ENCODE measurements around the gene RPL34. TPM values are rescaled to one million over a fixed set of nuclear protein-coding genes. Genes with fewer than 3 reads are reported as not detected.

Gene RPL34
- total RNA-seq, 6 experiments from 2014 or later, result 834 to 1,041 (median 909) TPM

DNA sequence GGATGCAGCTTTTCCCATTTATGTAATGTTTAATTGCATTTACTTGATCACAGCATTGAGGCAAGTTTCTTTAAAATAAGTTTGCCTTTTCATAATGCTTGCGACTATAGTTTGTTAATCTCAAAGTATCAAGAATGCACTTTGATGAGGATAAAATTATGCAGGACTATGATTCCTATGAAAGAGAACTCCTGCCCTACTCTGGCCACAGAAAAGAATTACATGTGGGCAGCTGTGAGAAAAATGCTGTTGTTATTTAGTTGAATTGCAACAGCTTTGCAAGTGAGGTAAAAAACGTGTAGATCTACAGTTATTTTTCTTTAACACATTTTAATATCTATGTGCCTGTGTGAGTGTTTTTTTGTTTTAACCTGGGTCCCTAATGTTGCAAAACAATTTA lies 17.5 kb downstream of the RPL34 start:
- DNase-seq, result no peak
- Mint-ChIP-seq H3K4me1 (ENCODE audit: low read depth) (peaks cover 65% of the 10 kb centered on the region), H3K4me3 (no peak overlapping the region), H3K27me3 (ENCODE audit: insufficient read depth) (peaks cover 4% of the 10 kb centered on the region; the same call in 1 of the 2 replicates), H3K36me3 (ENCODE audit: low read depth) (peaks cover 29% of the 10 kb centered on the region), H3K9me3 (no peaks in the 10 kb centered on the region), H3K27ac (no peak overlapping the region)
- peak; percentile 55; the same call in 1 of the 2 replicates for TF ChIP-seq CTCF (IDR thresholded peaks at IDR 0.05)

DNA sequence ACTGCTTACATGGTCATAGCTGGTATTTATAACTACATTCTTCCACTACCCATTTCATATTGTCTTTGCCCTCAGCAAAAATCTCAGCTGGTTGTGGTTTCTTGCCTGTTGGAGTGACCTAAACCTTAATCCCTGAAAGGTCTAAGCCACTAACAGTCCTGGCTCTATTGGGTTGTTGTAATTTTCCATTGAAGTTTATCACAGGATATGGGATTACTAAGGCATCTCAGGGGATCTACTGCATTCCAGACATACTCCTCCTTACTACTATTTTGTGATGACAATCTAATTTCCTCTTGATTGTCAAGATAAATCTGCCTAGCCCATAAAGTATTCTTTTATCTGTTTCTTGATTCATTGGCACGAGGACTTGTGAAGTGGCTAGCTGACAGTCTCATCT lies 23.9 kb downstream of the RPL34 start:
- 0 out of 2 replicates have a peak overlapping the region, but pooled peaks have one; percentile 60 for H3K4me3 Mint-ChIP-seq
- TF ChIP-seq CTCF (IDR thresholded peaks at IDR 0.05), result no peak
- DNase-seq, result peak; percentile 77
- H3K27me3 Mint-ChIP-seq (ENCODE audit: insufficient read depth), result no peaks in the 10 kb centered on the region; the same call in 1 of the 2 replicates
- no peaks in the 10 kb centered on the region for H3K9me3 Mint-ChIP-seq
- H3K4me1 Mint-ChIP-seq (ENCODE audit: low read depth), result peaks cover 34% of the 10 kb centered on the region
- H3K27ac Mint-ChIP-seq, result peak overlapping the region; percentile 68
- H3K36me3 Mint-ChIP-seq (ENCODE audit: low read depth), result peaks cover 12% of the 10 kb centered on the region; the same call in 1 of the 2 replicates

DNA sequence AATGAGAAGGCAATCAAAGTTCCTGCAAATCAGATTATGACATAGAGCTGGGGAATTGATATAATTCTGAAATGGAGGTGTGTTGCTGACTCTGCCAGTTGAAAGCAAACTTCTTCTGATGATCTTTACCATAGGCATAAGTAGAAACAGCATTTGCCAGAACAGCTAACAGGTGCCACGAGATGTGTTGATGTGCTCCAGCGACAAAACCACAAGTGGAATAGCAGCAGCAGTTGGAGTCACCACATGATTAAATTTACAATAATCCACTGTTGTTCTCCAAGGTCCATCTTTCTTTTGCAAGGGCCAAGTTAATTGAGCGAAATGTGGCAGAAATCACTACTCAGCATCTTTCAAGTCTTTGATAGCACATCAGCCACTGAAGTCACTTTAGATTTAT lies 26.3 kb downstream of the RPL34 start:
- DNase-seq, result no peak
- no peak for TF ChIP-seq CTCF (IDR thresholded peaks at IDR 0.05)
- Mint-ChIP-seq H3K9me3 (no peaks in the 10 kb centered on the region), H3K36me3 (ENCODE audit: low read depth) (peaks cover 19% of the 10 kb centered on the region), H3K4me3 (no peak overlapping the region), H3K4me1 (ENCODE audit: low read depth) (peaks cover 31% of the 10 kb centered on the region), H3K27ac (no peak overlapping the region), H3K27me3 (ENCODE audit: insufficient read depth) (no peaks in the 10 kb centered on the region; the same call in 1 of the 2 replicates)

DNA sequence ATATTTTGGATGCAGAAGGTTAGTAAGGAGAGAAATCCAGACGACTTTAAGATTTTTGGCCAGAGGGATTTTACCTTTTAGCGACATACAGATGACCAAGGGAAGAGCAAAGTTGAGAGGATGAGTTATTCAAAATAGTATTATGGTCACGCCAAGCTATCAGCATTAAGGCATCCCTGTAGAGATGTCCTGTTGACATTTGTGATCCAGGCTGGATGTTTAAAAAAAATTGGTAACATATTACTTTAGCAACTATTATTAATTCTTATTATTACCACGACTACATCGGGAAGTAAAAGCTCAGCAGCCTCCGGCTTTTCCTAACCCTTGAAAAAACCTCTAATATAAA lies 29.5 kb downstream of the RPL34 start:
- H3K4me3 Mint-ChIP-seq, result peak overlapping the region; percentile 96
- TF ChIP-seq CTCF (IDR thresholded peaks at IDR 0.05), result no peak
- no peaks in the 10 kb centered on the region for H3K27me3 Mint-ChIP-seq (ENCODE audit: insufficient read depth)
- peaks cover 35% of the 10 kb centered on the region for H3K4me1 Mint-ChIP-seq (ENCODE audit: low read depth)
- peaks cover 35% of the 10 kb centered on the region for H3K36me3 Mint-ChIP-seq (ENCODE audit: low read depth)
- peak overlapping the region; percentile 92 for H3K27ac Mint-ChIP-seq
- H3K9me3 Mint-ChIP-seq, result no peaks in the 10 kb centered on the region
- DNase-seq, result no peak

GRCh38 chr4:108650212-108651013 lies 30.0 kb downstream of the RPL34 start, which contains the start of gene OSTC:
Gene OSTC (plus strand): TSS chr4:108650599. CDS start chr4:108650656, 57 bp downstream.
- H3K4me3 Mint-ChIP-seq, result peak within 1 kb of the TSS; percentile 96
- no peaks in the 10 kb centered on the region for H3K27me3 Mint-ChIP-seq (ENCODE audit: insufficient read depth)
- H3K4me1 Mint-ChIP-seq (ENCODE audit: low read depth), result peaks cover 30% of the 10 kb centered on the region
- peak within 1 kb of the TSS; percentile 92 for H3K27ac Mint-ChIP-seq
- peaks cover 31% of the 10 kb centered on the region for H3K36me3 Mint-ChIP-seq (ENCODE audit: low read depth)
- peak; percentile 65 for TF ChIP-seq CTCF (IDR thresholded peaks at IDR 0.05)
- H3K9me3 Mint-ChIP-seq, result no peaks in the 10 kb centered on the region
- peak; percentile 94 for DNase-seq

All from HFFc6 (cell line).